ENCODE results near the gene COL21A1.

COL21A1 gene

GRCh38 chr6:56169366-56169765 is 78.0 kb downstream of the COL21A1 start:
- Histone ChIP-seq H3K4me3 (ENCODE audit: low read length) (no peak overlapping the region), H2BK15ac (replicated peaks; ENCODE audit: low read depth) (no peak overlapping the region), H3K9ac (ENCODE audit: low read length) (no peak overlapping the region), H3K56ac (ENCODE audit: low read length) (no peak overlapping the region), H3K79me2 (ENCODE audit: control insufficient read depth, insufficient read depth, low read length) (no peaks in the 10 kb centered on the region), H2BK120ac (ENCODE audit: low read depth, low read length) (no peak overlapping the region), H3K23ac (ENCODE audit: low read length) (no peak overlapping the region), H4K5ac (ENCODE audit: low read length) (no peak overlapping the region), H3K4me2 (ENCODE audit: low read length) (no peak overlapping the region), H2AK5ac (ENCODE audit: low read length) (no peak overlapping the region), H3K4ac (ENCODE audit: low read depth, low read length) (no peak overlapping the region), H3K27me3 (ENCODE audit: insufficient read depth, low read length, poor library complexity) (no peaks in the 10 kb centered on the region), H3K79me1 (ENCODE audit: low read length) (no peaks in the 10 kb centered on the region), H3K36me3 (ENCODE audit: control insufficient read depth, insufficient read depth, low read length) (no peaks in the 10 kb centered on the region), H3K18ac (ENCODE audit: low read length) (no peak overlapping the region), H4K8ac (ENCODE audit: low read depth, low read length) (no peak overlapping the region), H3K4me1 (ENCODE audit: control insufficient read depth, low read depth, low read length) (no peaks in the 10 kb centered on the region), H2BK5ac (ENCODE audit: low read length) (no peak overlapping the region), H3K27ac (ENCODE audit: low read depth, low read length) (no peak overlapping the region)
- WGBS (ENCODE audit: extremely low coverage, insufficient coverage, low lambda C conversion rate): no CpG with 5 or more reads among the region's 1 CpG
- no peak for DNase-seq

- WGBS (ENCODE audit: extremely low coverage, insufficient coverage, low lambda C conversion rate): no CpG with 5 or more reads among the region's 1 CpG
Observed at GRCh38 chr6:56168596-56168995, 78.8 kb downstream of the COL21A1 start.

GRCh38 chr6:56162081-56162480 is 85.3 kb downstream of the COL21A1 start:
- H3K36me3 ChIP-seq (ENCODE audit: control insufficient read depth, insufficient read depth, low read length): no peaks in the 10 kb centered on the region
- no peak overlapping the region for H4K5ac ChIP-seq (ENCODE audit: low read length)
- H3K4me3 ChIP-seq (ENCODE audit: low read length): no peak overlapping the region
- H3K79me2 ChIP-seq (ENCODE audit: control insufficient read depth, insufficient read depth, low read length): no peaks in the 10 kb centered on the region
- H4K8ac ChIP-seq (ENCODE audit: low read depth, low read length): no peak overlapping the region
- no peak overlapping the region for H2BK120ac ChIP-seq (ENCODE audit: low read depth, low read length)
- H3K18ac ChIP-seq (ENCODE audit: low read length): no peak overlapping the region
- H3K79me1 ChIP-seq (ENCODE audit: low read length): no peaks in the 10 kb centered on the region
- no peak overlapping the region for H3K4me2 ChIP-seq (ENCODE audit: low read length)
- H2AK5ac ChIP-seq (ENCODE audit: low read length): no peak overlapping the region
- no peak overlapping the region for H2BK15ac ChIP-seq (replicated peaks; ENCODE audit: low read depth)
- no peak overlapping the region for H2BK5ac ChIP-seq (ENCODE audit: low read length)
- WGBS (ENCODE audit: extremely low coverage, insufficient coverage, low lambda C conversion rate): no CpG with 5 or more reads among the region's 1 CpG
- DNase-seq: no peak
- H3K27ac ChIP-seq (ENCODE audit: low read depth, low read length): no peak overlapping the region
- H3K27me3 ChIP-seq (ENCODE audit: insufficient read depth, low read length, poor library complexity): no peaks in the 10 kb centered on the region
- H3K9ac ChIP-seq (ENCODE audit: low read length): no peak overlapping the region
- no peaks in the 10 kb centered on the region for H3K4me1 ChIP-seq (ENCODE audit: control insufficient read depth, low read depth, low read length)
- no peak overlapping the region for H3K56ac ChIP-seq (ENCODE audit: low read length)
- H3K4ac ChIP-seq (ENCODE audit: low read depth, low read length): no peak overlapping the region
- H3K23ac ChIP-seq (ENCODE audit: low read length): no peak overlapping the region

More at GRCh38 chr6:56168596-56168995, 78.8 kb downstream of the COL21A1 start:
- H3K27me3 ChIP-seq (ENCODE audit: insufficient read depth, low read length, poor library complexity): no peaks in the 10 kb centered on the region
- no peaks in the 10 kb centered on the region for H3K79me2 ChIP-seq (ENCODE audit: control insufficient read depth, insufficient read depth, low read length)
- no peak overlapping the region for H3K27ac ChIP-seq (ENCODE audit: low read depth, low read length)
- no peak overlapping the region for H3K4me2 ChIP-seq (ENCODE audit: low read length)
- DNase-seq: no peak
- H2BK120ac ChIP-seq (ENCODE audit: low read depth, low read length): no peak overlapping the region
- no peak overlapping the region for H2AK5ac ChIP-seq (ENCODE audit: low read length)
- no peak overlapping the region for H3K18ac ChIP-seq (ENCODE audit: low read length)
- H3K56ac ChIP-seq (ENCODE audit: low read length): no peak overlapping the region
- no peak overlapping the region for H4K8ac ChIP-seq (ENCODE audit: low read depth, low read length)
- no peak overlapping the region for H2BK5ac ChIP-seq (ENCODE audit: low read length)
- no peaks in the 10 kb centered on the region for H3K36me3 ChIP-seq (ENCODE audit: control insufficient read depth, insufficient read depth, low read length)
- no peaks in the 10 kb centered on the region for H3K79me1 ChIP-seq (ENCODE audit: low read length)
- H4K5ac ChIP-seq (ENCODE audit: low read length): no peak overlapping the region
- H3K23ac ChIP-seq (ENCODE audit: low read length): no peak overlapping the region
- no peak overlapping the region for H3K4me3 ChIP-seq (ENCODE audit: low read length)
- H3K4ac ChIP-seq (ENCODE audit: low read depth, low read length): no peak overlapping the region
- no peaks in the 10 kb centered on the region for H3K4me1 ChIP-seq (ENCODE audit: control insufficient read depth, low read depth, low read length)
- H3K9ac ChIP-seq (ENCODE audit: low read length): no peak overlapping the region
- no peak overlapping the region for H2BK15ac ChIP-seq (replicated peaks; ENCODE audit: low read depth)

GRCh38 chr6:56160489-56160888 is 86.9 kb downstream of the COL21A1 start:
- H2BK15ac ChIP-seq (replicated peaks; ENCODE audit: low read depth): no peak overlapping the region
- H3K4me3 ChIP-seq (ENCODE audit: low read length): no peak overlapping the region
- H2BK5ac ChIP-seq (ENCODE audit: low read length): no peak overlapping the region
- H3K9ac ChIP-seq (ENCODE audit: low read length): no peak overlapping the region
- no peaks in the 10 kb centered on the region for H3K79me1 ChIP-seq (ENCODE audit: low read length)
- no peak overlapping the region for H3K23ac ChIP-seq (ENCODE audit: low read length)
- no peak overlapping the region for H3K4me2 ChIP-seq (ENCODE audit: low read length)
- no peaks in the 10 kb centered on the region for H3K27me3 ChIP-seq (ENCODE audit: insufficient read depth, low read length, poor library complexity)
- no peak for DNase-seq
- no peaks in the 10 kb centered on the region for H3K4me1 ChIP-seq (ENCODE audit: control insufficient read depth, low read depth, low read length)
- H3K36me3 ChIP-seq (ENCODE audit: control insufficient read depth, insufficient read depth, low read length): no peaks in the 10 kb centered on the region
- no peak overlapping the region for H2BK120ac ChIP-seq (ENCODE audit: low read depth, low read length)
- H3K79me2 ChIP-seq (ENCODE audit: control insufficient read depth, insufficient read depth, low read length): no peaks in the 10 kb centered on the region
- H3K27ac ChIP-seq (ENCODE audit: low read depth, low read length): no peak overlapping the region
- no peak overlapping the region for H3K18ac ChIP-seq (ENCODE audit: low read length)
- H4K8ac ChIP-seq (ENCODE audit: low read depth, low read length): no peak overlapping the region
- no peak overlapping the region for H3K4ac ChIP-seq (ENCODE audit: low read depth, low read length)
- no peak overlapping the region for H4K5ac ChIP-seq (ENCODE audit: low read length)
- no peak overlapping the region for H2AK5ac ChIP-seq (ENCODE audit: low read length)
- no CpG with 5 or more reads among the region's 2 CpGs for WGBS (ENCODE audit: extremely low coverage, insufficient coverage, low lambda C conversion rate)
- no peak overlapping the region for H3K56ac ChIP-seq (ENCODE audit: low read length)

GRCh38 chr6:56158571-56158970 is 88.8 kb downstream of the COL21A1 start:
- Histone ChIP-seq H3K4me3 (ENCODE audit: low read length) (no peak overlapping the region), H3K9ac (ENCODE audit: low read length) (no peak overlapping the region), H3K79me2 (ENCODE audit: control insufficient read depth, insufficient read depth, low read length) (no peaks in the 10 kb centered on the region), H3K18ac (ENCODE audit: low read length) (peak overlapping the region; percentile 39), H3K4ac (ENCODE audit: low read depth, low read length) (no peak overlapping the region), H2BK5ac (ENCODE audit: low read length) (no peak overlapping the region), H2BK15ac (replicated peaks; ENCODE audit: low read depth) (no peak overlapping the region), H3K23ac (ENCODE audit: low read length) (no peak overlapping the region), H3K4me2 (ENCODE audit: low read length) (no peak overlapping the region), H4K5ac (ENCODE audit: low read length) (no peak overlapping the region), H3K79me1 (ENCODE audit: low read length) (no peaks in the 10 kb centered on the region), H2BK120ac (ENCODE audit: low read depth, low read length) (no peak overlapping the region), H2AK5ac (ENCODE audit: low read length) (no peak overlapping the region), H3K36me3 (ENCODE audit: control insufficient read depth, insufficient read depth, low read length) (no peaks in the 10 kb centered on the region), H3K4me1 (ENCODE audit: control insufficient read depth, low read depth, low read length) (no peaks in the 10 kb centered on the region), H4K8ac (ENCODE audit: low read depth, low read length) (no peak overlapping the region), H3K27ac (ENCODE audit: low read depth, low read length) (no peak overlapping the region), H3K56ac (ENCODE audit: low read length) (no peak overlapping the region), H3K27me3 (ENCODE audit: insufficient read depth, low read length, poor library complexity) (no peaks in the 10 kb centered on the region)
- no peak for DNase-seq
- WGBS (ENCODE audit: extremely low coverage, insufficient coverage, low lambda C conversion rate): no CpG with 5 or more reads among the region's 2 CpGs

GRCh38 chr6:56156643-56157042 is 90.7 kb downstream of the COL21A1 start:
- Histone ChIP-seq H2BK120ac (ENCODE audit: low read depth, low read length) (no peak overlapping the region), H3K56ac (ENCODE audit: low read length) (no peak overlapping the region), H2BK5ac (ENCODE audit: low read length) (no peak overlapping the region), H3K4me1 (ENCODE audit: control insufficient read depth, low read depth, low read length) (no peaks in the 10 kb centered on the region), H3K79me1 (ENCODE audit: low read length) (no peaks in the 10 kb centered on the region), H3K27me3 (ENCODE audit: insufficient read depth, low read length, poor library complexity) (no peaks in the 10 kb centered on the region), H3K4ac (ENCODE audit: low read depth, low read length) (no peak overlapping the region), H2BK15ac (replicated peaks; ENCODE audit: low read depth) (no peak overlapping the region), H3K18ac (ENCODE audit: low read length) (no peak overlapping the region), H3K4me3 (ENCODE audit: low read length) (no peak overlapping the region), H2AK5ac (ENCODE audit: low read length) (no peak overlapping the region), H4K5ac (ENCODE audit: low read length) (no peak overlapping the region), H3K4me2 (ENCODE audit: low read length) (no peak overlapping the region), H4K8ac (ENCODE audit: low read depth, low read length) (no peak overlapping the region), H3K23ac (ENCODE audit: low read length) (no peak overlapping the region), H3K79me2 (ENCODE audit: control insufficient read depth, insufficient read depth, low read length) (no peaks in the 10 kb centered on the region), H3K9ac (ENCODE audit: low read length) (no peak overlapping the region), H3K36me3 (ENCODE audit: control insufficient read depth, insufficient read depth, low read length) (no peaks in the 10 kb centered on the region), H3K27ac (ENCODE audit: low read depth, low read length) (no peak overlapping the region)
- DNase-seq: no peak
- WGBS (ENCODE audit: extremely low coverage, insufficient coverage, low lambda C conversion rate): no CpG with 5 or more reads among the region's 2 CpGs
